ENCODE results near the gene TRAM2. TPM values are rescaled to one million over a fixed set of nuclear protein-coding genes. Genes with fewer than 3 reads are reported as not detected.
A peak's percentile ranks its signal among the peaks of the same experiment; 100 is the strongest.

TRAM2 gene
- total RNA-seq, 1 experiment from 2014 or later: 39.1 TPM

DNA sequence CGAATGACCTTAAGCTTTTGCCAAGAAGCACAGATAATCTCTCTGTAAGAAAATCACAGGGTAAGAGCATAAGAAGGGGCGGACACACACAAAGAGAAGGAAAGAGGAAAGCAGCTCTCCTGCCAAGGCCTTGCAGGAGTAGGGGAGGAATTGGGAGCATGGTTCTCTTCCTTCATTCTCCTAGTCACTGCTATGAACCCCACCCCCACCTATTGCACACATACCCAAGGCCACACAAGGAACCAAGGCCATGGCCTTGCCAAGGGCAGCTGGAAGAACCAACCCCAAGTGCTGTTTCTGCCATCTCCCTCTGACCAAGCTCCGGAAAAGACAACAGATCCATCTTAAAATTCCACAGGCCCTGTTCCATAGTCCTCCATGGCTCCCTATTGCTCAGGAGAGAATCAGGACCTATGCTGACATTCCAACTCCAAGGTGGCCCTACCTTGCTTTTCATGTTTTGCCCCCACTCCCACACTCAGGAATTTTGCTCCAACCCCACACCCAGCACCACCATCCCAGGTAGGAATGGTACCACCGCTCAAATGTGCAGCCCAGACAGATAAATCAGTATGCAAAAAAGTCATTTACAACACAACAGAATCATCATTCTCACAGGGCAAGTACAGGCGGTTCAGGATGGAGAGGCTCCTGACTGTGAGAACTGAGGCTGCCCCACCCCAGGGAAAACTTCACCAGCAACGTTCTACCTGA, 31.3 kb downstream of the TRAM2 start:
- no peak for DNase-seq (ENCODE audit: low read depth)

DNA sequence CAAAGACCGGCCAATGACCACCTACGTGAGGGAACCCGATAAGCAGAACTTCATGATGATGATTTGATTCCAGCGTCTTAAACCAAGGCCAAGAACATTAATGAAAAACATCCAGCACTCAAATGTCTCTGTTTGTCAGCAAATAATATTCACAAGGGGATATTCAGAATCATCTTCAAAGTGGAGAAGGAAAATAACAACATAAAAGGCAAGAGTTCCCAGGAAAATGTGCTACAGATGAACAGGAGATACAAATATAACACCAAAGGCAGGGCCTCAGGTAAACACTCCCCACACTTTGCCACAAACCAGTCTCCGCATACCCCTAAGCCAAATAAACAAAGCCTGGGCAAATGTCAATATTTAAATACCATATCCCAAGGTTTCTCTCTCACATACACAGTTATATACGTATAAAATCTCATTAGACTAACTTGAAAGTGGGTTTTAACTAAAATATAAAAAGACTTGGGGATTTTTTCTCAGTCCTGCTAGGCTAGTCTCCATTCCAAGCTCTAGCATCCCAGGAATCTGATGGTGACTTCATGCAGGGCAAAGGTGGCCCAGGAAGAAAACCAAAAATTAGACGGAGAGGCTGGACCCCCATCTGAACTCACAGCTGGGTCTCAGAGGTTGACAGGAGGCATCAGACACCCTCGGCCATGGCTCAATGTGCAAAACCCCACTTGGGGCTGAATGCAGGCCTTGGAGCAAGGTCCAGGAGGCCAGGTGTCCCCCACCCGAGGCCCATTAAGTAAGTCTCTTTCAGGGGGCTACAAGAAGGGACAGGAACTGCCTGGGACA, 32.1 kb downstream of the TRAM2 start:
- no peak for DNase-seq (ENCODE audit: low read depth)

DNA sequence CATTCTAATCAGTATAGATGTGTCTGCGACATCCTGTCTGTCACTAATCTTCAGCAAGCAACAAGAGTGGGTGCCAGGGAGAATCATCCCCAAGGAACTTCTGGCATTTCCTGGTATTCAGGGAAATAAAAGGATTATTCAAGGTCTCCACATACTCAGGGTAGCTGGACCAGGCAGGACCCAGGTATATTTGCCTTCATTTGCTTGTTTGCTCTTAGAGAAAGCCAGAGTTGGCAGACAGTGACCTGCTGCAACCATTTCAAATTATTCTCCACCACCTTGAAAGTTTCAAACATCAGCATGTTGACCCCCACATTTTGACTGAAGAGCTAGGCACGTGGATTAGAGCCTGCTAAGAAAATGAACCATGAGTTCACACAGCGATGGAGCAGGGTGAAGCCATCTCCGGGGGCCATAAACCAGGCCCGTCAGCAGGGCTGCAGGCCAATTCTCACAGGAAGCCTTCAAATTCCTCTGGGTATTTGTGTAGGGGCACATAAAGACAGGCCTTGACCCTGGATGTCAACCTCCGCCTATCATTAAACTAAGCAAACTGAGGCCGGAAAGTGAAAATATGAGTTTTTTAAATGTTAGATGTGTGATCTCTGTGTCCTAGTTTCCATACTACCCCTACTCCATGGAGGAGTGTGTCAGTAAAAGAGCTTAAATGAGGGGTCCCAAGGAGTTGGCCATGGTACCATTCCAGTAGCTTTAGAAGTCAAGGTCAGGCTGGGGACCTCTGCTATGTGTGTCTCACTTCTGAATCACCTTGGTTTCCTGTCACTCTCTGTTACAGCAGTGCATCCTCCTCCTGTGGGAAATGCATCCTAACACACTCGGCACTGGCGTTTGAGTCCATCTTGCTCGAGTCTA, 32.9 kb downstream of the TRAM2 start:
- peak; percentile 56 for DNase-seq (ENCODE audit: low read depth)

GRCh38 chr6:52543262-52543661, 33.6 kb downstream of the TRAM2 start:
- DNase-seq (ENCODE audit: low read depth): no peak

DNA sequence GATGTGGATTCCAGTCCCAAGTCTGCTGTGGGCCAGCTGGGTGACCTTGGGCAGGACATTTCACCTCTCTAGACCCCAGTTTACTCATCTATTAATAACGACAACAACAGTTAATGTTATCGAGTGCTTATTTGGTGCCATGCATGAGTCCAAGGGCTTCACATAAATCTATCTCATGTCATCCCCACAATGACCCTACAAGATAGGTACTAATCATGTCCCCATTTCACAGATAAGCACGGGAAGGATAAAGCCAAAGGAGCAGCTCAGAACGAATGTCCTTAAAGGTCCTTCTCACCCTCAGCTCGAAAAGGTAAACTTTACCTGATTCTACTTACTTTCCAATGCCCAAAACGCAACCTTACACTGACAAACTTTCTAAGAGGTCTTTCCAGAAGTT, 35.7 kb downstream of the TRAM2 start:
- DNase-seq (ENCODE audit: low read depth): no peak

DNA sequence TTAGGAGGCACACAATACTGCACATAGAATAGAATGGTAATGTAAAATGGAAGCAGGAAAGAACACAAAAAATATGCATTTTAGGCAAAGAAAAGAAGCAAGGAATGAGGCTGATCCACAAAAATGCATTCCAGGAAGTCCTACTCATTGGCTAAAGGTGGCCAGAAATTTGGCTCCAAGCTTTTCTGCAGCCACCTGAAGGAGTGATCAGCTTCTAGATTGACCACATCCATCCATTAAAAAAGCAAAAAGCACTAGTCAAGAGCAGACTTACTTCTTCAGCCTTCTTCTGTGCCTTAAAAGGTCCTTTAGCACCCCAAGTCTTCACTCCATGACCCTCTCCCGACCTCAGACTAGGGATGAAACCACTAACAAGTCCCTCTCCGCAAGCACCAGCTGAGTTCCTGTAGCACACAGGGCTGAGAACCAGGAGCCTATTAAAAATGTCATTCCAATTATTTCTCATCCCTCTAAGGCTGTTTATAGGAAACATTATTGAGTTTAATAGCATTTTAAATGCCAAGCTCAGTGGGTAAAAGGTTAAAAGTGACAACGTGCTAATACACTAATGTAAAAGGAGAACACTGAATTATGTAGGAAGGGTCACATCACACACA, 36.5 kb downstream of the TRAM2 start:
- DNase-seq (ENCODE audit: low read depth): no peak

GRCh38 chr6:52539607-52540006, 37.3 kb downstream of the TRAM2 start:
- DNase-seq (ENCODE audit: low read depth): peak; percentile 63

DNA sequence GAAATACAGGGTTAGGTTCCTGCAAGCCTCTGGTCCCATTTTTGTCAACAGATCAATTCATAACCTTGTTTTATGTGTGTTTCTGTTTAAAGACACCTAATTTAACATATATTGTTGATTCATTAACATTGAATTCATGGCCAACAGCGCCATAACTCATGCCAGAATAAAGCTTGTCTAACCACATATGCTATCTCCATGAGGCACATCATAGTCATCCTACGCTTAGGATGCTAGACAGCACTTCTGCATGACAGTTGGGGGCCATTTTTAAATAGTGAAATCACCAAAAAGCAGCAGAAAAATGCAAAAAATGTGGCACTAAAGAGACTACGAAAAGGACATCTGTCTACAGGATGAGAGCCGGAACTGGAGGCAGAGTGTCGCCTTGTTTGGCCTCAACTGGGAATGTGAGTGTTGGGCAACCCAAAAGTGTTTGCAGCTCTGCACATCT, 37.9 kb downstream of the TRAM2 start:
- DNase-seq (ENCODE audit: low read depth): peak; percentile 38

DNA sequence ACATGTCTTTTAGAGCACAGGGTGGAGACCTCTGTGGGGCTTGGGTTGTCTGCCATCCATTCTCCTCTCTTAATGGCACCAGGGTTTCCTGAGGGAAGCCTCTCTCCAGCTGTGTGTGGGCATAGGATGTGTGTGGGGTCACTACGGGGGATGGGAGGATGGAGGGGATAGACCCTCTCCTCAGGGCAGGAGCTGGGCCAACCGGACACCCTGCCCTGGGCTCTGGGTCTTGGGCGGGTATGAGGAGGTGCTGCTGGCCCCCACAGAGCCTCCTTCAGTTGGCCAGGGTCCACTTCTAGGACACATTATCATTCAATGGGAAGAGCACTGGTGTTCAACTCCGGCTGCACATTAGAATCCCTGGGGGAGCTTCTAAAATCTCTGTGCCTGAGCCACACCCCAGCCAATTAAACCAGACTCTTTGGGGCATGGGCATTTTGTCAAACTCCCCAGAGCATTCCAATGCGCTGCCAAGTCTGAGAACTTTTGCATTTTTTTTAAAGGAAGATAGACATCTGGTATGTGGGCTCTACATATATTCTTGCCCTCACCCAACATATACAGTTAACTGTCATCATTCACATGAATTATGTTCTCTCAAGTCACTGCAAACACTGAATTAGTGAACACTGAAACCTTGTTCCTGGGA, 38.5 kb downstream of the TRAM2 start:
- DNase-seq (ENCODE audit: low read depth): peak; percentile 59

GRCh38 chr6:52537001-52537753, 39.7 kb downstream of the TRAM2 start:
- DNase-seq (ENCODE audit: low read depth): peak; percentile 56

DNA sequence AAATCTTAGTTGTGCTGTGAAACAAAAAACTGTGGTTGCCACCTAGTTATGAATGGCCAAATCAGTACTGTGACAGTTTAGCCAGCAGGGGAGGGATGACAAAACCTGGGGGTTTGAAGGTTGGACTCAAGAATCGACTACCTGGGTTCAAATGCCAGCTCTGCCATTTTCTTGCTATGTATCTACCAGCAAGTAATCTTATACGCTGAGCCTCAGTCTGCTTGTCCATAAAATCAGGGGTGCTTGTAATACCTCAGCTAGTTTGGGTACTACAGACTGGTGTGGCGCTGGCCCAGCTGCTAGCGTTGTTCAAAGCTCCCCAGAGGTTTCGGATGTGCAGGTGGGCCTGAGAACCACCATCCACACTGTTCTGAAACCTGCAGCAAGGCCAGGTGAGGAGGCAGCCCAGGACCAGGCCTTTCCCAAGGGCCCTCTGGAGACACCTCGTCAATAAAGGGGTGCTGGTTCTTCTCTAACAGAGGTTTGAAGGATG, 40.4 kb downstream of the TRAM2 start:
- DNase-seq (ENCODE audit: low read depth): no peak

DNA sequence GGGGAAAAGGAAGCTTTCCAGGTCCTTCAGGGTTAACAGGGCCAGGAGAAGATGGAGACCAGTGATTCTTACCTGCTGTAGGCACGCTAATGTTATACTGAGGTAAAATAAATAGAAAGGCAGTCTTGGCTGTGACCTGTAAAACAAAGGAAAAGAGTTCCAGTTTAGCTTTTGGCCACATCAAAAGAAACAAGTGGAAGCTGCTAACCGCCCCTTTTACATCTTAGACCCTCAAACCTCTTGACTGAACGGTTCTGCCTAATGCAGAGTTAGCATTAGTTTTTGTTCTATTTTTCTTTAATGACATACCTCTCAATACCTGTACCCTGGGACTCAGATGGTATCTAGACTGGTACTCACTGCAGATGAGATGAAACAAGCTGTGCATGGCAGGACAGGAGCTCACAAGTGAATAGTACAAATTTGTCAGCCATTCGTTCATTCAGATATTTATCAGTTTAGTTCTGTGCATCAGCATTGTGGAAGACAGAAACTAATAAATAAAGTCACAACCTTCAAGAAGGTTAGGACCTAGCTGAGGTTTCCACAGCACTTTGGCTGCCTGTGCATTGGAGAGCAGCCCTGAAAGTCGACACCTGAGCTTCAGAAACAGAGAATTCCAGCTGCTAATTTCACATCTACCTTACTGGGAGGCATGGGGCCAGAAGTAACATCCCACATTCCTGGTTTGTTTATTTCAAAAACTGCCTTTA, 41.0 kb downstream of the TRAM2 start:
- no peak for DNase-seq (ENCODE audit: low read depth)

- no peak for DNase-seq (ENCODE audit: low read depth)
These were observed 41.9 kb downstream of the TRAM2 start for GRCh38 chr6:52534966-52535390.

- no peak for DNase-seq (ENCODE audit: low read depth)
These were observed 42.5 kb downstream of the TRAM2 start for GRCh38 chr6:52534363-52534762.

- DNase-seq (ENCODE audit: low read depth): no peak
These were observed 43.4 kb downstream of the TRAM2 start for GRCh38 chr6:52533491-52533890.

GRCh38 chr6:52532457-52532856, 44.4 kb downstream of the TRAM2 start:
- DNase-seq (ENCODE audit: low read depth): no peak

DNA sequence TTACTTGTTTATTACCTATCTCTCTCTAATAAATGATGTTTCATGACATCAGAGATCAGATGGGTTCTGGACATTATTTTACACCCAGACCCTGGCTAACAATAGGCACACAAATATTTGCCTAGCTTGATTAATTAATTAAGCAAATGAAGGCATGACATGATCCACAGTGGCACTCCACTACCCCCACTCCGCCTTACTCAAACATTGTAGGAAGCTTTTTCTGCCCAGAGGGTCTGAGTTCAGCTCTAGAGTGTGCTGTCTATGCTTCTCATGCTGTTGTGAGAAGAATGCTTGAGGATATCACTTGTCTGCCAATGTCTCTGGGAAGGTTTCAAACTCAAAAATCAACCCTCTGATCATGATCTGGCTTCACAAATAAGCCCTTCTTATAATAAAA, 45.0 kb downstream of the TRAM2 start:
- DNase-seq (ENCODE audit: low read depth): no peak

DNA sequence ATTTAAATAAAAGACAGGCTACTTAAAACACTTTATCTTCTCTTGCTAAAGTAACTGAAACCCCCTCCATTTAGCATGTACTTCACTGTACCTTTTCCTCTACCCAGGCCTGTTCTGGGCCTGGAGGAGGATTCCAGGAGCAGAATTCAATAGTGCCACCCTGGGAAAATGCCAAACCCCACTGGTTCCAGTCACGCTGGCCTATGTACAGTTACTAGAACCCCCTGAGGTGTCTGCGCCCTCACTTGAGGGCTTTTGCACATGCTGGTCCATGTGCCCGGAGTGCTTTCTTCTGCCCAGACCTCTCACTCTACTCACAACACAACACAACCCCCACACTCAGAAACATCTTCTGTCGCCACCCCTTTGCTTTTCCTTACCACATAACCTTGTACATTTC, 45.5 kb downstream of the TRAM2 start:
- no peak for DNase-seq (ENCODE audit: low read depth)

DNA sequence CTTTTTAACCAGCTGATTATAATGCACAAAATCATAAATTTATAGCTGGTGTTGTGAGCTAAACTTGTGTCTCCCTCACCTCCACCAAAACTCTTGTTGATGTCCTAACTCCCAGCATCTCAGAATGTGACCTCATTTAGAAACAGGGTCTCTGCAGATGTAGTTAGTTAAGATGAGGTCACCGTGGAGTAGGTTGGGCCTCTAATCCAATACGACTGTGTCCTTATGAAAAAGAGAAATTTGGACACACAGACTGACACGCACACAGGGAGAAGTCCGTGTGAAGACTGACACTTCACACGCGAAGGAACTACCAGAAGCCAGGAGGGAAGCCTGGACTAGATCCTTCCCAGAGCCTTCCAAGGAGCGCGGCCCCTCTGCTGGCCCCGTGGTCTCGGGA, 46.5 kb downstream of the TRAM2 start:
- no peak for DNase-seq (ENCODE audit: low read depth)

DNA sequence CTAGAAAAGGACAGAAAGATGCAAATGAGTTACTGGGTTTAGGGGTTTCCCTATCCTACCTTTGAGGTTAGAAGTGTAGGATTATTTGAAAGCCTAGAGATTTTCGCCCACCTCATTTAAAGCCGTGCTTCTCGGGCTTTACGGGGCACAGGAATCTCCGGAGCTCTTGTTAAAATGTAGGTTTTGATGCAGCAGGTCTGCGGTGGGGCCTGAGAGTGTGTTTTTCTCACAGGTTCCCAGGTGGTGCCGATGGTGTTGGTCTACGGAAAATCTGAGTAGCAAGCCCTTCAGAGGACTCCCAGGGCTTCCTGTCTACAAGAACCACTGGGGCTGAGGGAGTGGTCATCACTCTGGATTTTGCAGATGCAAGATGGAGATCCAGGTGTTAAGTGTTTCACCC, 47.5 kb downstream of the TRAM2 start:
- no peak for DNase-seq (ENCODE audit: low read depth)
